IPS-18a (cell line): ENCODE results near the gene PDIA5.
"Not testable (repeated sequence)": the region's sequence is repeated elsewhere in the genome, so short reads cannot be mapped to it uniquely, and the experiment has no call there.

Experiments used
- H3K27ac ChIP-seq: one replicate; pipeline ENCODE4 v1.5.1; 2013; ENCODE audit warnings: low read length
- H3K27me3 ChIP-seq: one replicate; pipeline ENCODE4 v1.6.1; 2013; ENCODE audit warnings: mild to moderate bottlenecking, low read length; ENCODE audit not compliant: control insufficient read depth, insufficient read depth
- H3K36me3 ChIP-seq: one replicate; pipeline ENCODE4 v1.6.1; 2013; ENCODE audit warnings: low read depth, low read length; ENCODE audit not compliant: control insufficient read depth
- H3K4me1 ChIP-seq: one replicate; pipeline ENCODE4 v1.6.1; 2013; ENCODE audit warnings: low read depth, low read length; ENCODE audit not compliant: control insufficient read depth
- H3K4me3 ChIP-seq: one replicate; pipeline ENCODE4 v1.5.1; 2013; ENCODE audit warnings: low read length
- H3K9ac ChIP-seq: one replicate; pipeline ENCODE4 v1.6.1; 2013; ENCODE audit warnings: mild to moderate bottlenecking, low read length, moderate library complexity
- H3K9me3 ChIP-seq: one replicate; pipeline ENCODE4 v1.6.1; 2013; ENCODE audit warnings: low read depth, low read length; ENCODE audit not compliant: control insufficient read depth

PDIA5 gene

DNA sequence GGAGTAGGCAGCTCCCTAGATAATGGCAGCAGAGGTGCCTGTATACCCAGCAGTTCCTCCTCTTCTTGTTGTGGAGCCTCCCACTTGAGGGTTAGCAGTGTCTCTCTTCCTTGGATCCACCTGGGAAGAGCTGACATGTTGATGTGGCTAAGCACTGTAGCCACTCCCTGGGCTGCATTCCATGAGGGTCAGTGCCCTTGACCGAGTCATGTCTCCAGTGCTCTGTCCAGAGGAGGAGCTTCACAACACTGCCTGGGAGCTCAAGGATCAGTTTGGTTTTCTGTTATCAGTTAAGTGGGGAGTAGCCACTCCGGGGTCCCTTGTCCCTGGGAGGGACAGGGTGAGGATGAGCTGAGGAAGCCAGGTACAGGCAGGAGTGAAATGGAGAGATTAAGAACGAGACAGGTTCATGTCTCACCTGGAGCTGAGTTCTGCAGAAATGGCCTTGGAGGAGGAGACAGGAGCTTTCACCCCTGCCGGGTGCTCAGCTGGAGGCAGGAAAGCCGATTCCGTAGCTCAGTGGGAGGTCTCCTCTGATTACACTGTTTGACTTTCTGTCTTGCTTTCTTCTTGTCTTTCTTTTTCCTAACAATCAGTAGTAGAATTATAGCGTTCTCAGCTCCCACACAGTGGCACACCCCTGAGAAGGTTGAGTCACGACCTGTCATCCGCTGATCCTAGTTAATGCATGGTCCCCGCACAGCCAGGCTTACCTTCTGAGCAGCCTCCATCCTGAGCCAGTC is 77.0 kb downstream of the PDIA5 start:
- Histone ChIP-seq H3K4me3 (peak overlapping the region; percentile 16), H3K27me3 (no peaks in the 10 kb centered on the region), H3K27ac (no peak overlapping the region), H3K36me3 (peaks cover 13% of the 10 kb centered on the region), H3K4me1 (peaks cover 11% of the 10 kb centered on the region), H3K9ac (no peak overlapping the region), H3K9me3 (no peaks in the 10 kb centered on the region)

DNA sequence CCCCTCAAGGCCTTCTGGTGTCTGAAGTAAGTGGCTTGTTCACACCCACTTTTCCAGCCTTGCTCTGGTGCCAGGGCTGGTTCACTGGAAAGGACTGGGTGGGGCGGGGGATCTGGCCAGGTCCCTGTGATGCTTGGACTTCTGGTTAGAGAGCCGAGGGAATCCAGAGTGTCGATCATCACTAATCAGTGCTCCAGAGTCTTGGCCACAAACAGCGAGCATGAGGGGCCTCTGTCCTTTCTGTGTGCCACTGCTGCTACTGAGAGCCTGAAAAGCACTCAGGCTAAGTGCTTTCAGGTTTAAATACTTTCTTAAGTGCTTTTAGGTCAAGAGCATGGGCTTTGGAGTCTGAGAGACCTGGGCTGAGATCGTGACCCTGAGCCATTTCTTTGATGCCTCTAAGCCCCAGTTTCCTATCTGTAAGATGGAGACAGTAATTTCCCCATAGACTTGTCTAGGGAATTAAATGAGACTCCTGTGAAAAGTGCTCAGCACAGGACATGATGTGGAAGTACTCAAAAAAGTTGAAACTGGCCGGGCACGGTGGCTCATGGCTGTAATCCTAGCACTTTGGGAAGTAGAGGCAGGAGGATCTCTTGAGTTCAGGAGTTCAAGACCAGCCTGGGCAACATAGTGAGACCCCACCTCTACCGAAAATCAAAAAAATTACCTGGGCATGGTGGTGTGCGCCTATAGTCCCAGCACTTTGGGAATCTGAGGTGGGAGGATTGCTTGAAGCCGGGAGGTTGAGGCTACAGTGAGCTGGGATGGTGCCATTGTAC is 81.1 kb downstream of the PDIA5 start:
- Histone ChIP-seq H3K4me1 (peaks cover 11% of the 10 kb centered on the region), H3K4me3 (no peak overlapping the region), H3K9ac (no peak overlapping the region), H3K27me3 (no peaks in the 10 kb centered on the region), H3K36me3 (peaks cover 25% of the 10 kb centered on the region), H3K27ac (no peak overlapping the region), H3K9me3 (no peaks in the 10 kb centered on the region)

DNA sequence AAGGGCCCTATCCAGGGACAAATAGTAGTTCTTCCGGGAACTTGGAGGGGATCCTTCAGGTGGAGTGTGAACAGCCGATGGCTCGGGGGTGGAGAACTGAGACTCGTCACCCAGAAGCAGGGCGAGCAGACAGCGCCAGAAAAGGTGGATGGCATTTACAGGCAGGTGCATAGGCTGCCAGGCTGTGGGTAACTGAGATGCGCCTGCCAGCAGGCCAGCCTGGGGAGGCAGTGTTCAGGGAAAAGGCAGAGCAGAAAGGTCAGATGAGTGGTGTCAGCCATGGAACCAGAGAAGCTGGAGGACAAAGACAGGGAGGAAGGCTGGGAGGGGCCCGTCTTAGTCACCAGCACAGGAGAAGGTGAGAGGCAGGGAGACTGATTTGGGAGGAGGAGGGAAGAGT is 81.9 kb downstream of the PDIA5 start:
- Histone ChIP-seq H3K27ac (no peak overlapping the region), H3K36me3 (peaks cover 25% of the 10 kb centered on the region), H3K9me3 (no peaks in the 10 kb centered on the region), H3K27me3 (no peaks in the 10 kb centered on the region), H3K9ac (no peak overlapping the region), H3K4me3 (no peak overlapping the region), H3K4me1 (peaks cover 6% of the 10 kb centered on the region)

DNA sequence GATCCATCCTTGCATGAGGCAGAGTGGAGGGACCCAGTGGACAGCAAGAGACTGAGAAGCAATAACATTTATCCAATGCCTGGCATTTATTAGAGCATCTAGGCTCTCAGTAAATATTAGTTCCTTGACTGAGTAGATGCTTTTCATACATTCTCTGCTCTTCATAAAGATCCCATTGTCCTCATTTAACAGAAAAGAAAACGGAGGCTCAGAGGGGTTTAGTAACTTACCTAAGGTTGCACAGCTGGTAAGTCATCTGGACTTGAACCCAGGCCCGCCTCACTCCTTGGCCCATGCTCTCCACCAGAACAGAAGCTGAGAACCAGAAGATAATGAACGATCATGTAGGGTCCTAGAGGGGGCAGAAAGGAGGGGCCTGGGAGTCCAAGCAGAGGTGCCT is 82.7 kb downstream of the PDIA5 start:
- no peaks in the 10 kb centered on the region for H3K9me3 ChIP-seq
- H3K27me3 ChIP-seq, result no peaks in the 10 kb centered on the region
- H3K4me3 ChIP-seq, result no peak overlapping the region
- H3K36me3 ChIP-seq, result peaks cover 25% of the 10 kb centered on the region
- no peaks in the 10 kb centered on the region for H3K4me1 ChIP-seq
- H3K27ac ChIP-seq, result no peak overlapping the region
- no peak overlapping the region for H3K9ac ChIP-seq

DNA sequence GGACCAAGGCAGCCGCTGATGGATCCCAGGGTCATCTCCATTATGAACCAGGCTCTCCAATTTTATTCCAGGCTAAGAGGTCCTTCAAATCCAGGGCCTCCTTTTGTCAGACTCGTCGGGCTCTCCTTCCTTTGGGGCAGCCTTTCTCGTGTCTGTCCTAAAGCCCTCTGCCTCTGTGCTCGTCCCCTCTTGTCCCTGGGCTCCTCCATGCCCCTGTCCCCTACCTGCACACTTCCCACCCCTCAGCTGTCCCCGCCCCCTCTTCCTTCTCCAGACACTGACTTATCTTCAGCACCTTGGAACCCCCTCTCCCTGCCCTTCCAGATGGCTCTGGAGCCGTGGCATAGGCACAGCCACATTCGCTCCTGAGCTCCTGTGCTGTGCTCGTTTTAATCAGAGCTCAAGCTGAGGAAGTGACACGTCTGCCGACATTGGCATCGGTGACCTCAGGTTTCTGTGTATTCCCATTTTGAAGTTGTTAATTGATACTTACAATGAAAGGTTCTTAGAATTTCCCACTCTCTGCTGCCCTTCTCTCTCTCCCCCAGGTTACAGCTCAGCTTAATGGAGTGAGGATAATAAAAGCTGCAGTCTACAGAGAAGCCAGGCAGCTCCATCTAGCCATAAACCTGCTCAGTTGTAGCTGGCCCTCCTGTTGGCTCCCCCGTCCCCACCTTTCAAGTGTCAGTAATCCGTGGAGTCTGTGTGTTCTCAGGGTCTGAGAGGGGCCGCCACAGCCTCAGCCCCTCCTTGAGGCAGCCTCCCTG is 83.8 kb downstream of the PDIA5 start:
- Histone ChIP-seq H3K27ac (no peak overlapping the region), H3K4me1 (no peaks in the 10 kb centered on the region), H3K4me3 (no peak overlapping the region), H3K9ac (no peak overlapping the region), H3K36me3 (peaks cover 25% of the 10 kb centered on the region), H3K27me3 (no peaks in the 10 kb centered on the region), H3K9me3 (no peaks in the 10 kb centered on the region)

DNA sequence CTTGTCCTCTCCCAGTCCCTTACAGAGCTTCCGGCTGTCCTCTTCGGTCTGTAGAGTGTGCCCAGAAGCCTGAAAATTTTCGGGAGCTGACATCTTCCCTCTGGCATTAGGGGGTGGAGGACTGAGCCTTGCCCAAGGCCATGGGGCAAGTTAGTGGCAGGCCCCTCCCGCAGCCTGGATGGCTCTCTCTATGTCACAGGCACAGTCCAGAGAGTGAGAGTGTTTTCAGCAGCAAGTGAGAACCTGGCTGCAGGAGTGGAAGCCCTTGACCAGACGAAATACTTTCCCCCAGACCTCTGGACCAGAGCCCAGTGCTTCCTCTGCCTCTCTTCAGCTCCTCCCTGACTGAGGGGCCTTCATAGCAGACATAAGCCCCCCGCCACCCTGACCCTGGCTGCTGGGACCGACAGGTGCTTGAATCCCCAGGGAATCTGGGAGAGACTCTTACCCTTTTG is 84.5 kb downstream of the PDIA5 start:
- no peaks in the 10 kb centered on the region for H3K9me3 ChIP-seq
- no peak overlapping the region for H3K27ac ChIP-seq
- no peak overlapping the region for H3K4me3 ChIP-seq
- peaks cover 19% of the 10 kb centered on the region for H3K36me3 ChIP-seq
- H3K9ac ChIP-seq, result no peak overlapping the region
- no peaks in the 10 kb centered on the region for H3K27me3 ChIP-seq
- H3K4me1 ChIP-seq, result no peaks in the 10 kb centered on the region

DNA sequence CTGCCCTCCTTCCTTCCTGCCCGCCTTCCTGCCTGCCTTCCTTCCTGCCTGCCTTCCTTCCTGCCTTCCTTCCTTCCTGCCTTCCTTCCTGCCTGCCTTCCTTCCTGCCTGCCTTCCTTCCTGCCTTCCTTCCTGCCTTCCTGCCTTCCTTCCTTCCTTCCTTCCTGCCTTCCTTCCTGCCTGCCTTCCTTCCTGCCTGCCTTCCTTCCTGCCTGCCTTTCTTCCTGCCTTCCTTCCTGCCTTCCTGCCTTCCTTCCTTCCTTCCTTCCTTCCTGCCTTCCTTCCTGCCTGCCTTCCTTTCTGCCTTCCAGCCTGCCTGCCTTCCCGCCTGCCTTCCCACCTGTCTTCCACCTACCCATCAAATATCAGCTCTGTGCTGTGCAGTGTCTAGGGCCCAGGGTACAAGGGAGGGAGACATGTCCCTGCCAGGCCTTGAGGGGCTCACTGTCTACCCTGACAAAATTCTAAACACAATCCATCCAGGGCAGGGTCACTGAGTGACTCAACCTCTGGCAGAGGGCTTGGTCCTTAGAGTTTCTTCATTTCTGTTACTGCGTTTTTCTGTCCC is 85.1 kb downstream of the PDIA5 start:
- H3K9me3 ChIP-seq, H3K27ac ChIP-seq, H3K4me3 ChIP-seq, H3K27me3 ChIP-seq, H3K9ac ChIP-seq, H3K4me1 ChIP-seq: not testable (repeated sequence)
- H3K36me3 ChIP-seq, result peaks cover 16% of the 10 kb centered on the region

DNA sequence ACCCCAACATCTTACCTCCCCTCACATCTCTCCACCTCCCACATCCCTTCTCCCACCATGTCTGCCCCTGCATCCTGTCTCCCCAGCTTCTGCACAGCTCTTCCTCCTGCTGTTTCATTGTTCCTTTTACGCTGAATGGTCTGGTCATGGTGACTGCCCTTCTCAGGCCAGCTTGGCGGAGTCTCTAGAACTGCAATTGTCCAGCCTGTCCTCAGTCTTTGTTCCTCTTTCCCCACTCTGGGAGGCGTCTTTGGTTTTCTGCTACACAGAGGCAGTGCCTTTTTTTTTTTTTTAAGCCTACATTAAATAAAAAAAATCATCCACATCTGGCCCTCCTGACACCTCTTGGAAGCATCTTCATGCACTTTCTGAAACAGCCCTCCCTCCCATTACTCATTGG is 85.9 kb downstream of the PDIA5 start:
- no peaks in the 10 kb centered on the region for H3K9me3 ChIP-seq
- no peak overlapping the region for H3K9ac ChIP-seq
- peaks cover 12% of the 10 kb centered on the region for H3K36me3 ChIP-seq
- no peak overlapping the region for H3K4me3 ChIP-seq
- no peak overlapping the region for H3K27ac ChIP-seq
- no peaks in the 10 kb centered on the region for H3K4me1 ChIP-seq
- no peaks in the 10 kb centered on the region for H3K27me3 ChIP-seq

DNA sequence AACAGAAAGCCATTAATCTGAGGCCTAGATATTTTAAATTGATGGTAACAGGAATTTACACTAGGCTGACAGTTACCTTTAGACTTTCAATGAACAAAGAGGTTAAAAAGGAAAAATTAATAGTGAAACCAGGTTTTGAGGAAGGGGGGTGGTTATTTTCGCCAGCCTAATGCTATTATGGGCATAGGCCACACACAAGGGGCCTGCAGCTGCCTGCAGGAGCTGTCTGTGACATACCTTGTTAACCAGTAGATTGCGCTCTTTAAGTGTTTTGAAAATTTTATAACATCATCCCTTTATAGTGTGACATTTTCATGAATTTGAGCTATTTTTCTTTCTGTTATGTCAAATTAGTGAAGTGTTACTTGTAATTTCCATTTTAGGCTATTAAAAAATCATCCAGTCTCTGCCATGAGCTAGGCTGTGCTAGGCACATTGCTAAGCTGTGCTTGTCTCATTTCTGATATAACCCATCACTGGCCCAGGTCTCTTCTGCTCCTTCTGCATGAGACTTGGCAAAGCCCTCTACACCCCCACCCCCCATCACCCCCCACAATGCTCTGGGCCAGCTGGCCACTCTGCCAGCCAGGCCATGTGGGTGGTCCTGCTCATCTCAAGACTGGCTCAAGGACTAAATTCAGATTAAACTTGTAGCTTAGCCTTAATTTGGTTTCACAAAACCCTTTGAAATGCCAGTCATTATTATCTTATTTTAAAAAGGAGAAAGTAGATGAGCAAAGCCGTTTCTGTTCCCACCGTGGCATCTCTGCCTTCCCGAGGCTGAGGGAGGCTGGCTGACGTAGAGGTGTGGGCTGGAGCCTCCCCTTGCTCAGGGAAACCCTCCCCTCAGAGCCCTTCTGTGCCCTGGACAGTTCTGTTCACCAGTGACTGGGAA is 86.5 kb downstream of the PDIA5 start:
- H3K27me3 ChIP-seq, result no peaks in the 10 kb centered on the region
- peaks cover 12% of the 10 kb centered on the region for H3K36me3 ChIP-seq
- H3K9me3 ChIP-seq, result no peaks in the 10 kb centered on the region
- H3K4me1 ChIP-seq, result no peaks in the 10 kb centered on the region
- H3K27ac ChIP-seq, result no peak overlapping the region
- H3K9ac ChIP-seq, result no peak overlapping the region
- H3K4me3 ChIP-seq, result no peak overlapping the region

DNA sequence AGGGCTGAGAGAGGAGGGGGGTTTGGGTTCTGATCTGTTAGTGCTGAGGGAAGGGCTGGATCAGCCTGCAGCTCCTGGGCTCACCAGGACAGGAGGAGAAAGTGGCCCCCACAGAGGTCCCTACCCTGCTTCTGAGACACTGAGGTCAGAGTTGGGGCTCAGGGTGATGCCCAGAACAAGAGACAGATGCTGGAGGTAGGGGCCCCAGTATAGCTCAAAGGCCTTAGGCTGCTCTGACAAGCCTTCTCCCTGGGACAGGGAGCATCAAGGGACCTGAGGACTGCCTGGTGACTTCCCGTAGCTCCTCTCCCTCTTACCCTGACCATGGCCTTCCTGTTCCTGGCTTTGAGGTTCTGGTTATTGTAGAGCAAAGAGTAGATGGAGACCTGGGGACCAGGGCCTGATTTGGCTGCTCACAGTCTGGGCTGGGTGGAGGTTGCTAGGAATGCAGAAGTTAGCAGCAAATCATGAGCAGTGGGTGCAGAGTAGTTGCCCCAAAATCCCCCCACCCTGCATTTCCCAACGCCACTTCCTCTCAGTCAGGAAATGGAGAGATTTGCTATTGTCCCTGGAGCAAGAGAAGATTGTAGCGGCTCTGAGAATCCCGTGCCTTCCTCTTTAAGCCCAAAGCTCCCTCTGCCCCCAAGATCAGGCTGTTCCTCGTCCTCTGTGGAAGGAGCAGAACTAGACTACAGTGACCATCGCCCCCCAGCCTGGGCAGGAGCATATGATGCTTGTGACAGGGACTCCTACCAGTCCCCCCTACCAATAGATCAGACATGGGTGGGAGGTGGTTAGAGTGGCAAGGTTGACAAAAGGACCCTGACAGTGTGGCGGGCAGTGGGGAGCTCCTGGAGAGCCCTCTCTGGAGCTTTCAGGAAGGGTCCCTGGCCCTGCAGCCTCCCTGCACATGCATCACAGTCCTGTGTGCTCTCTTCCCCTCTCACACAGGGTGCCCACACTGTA is 87.5 kb downstream of the PDIA5 start:
- H3K9me3 ChIP-seq, result no peaks in the 10 kb centered on the region
- no peak overlapping the region for H3K9ac ChIP-seq
- H3K4me3 ChIP-seq, result no peak overlapping the region
- H3K27me3 ChIP-seq, result no peaks in the 10 kb centered on the region
- H3K4me1 ChIP-seq, result no peaks in the 10 kb centered on the region
- H3K36me3 ChIP-seq, result peaks cover 11% of the 10 kb centered on the region
- no peak overlapping the region for H3K27ac ChIP-seq
